Left renal cortex interstitium (tissue), 4 donors: Measurements from ENCODE around the gene PAX3. TPM values are rescaled to one million over a fixed set of nuclear protein-coding genes. Genes with fewer than 3 reads are reported as not detected.
"Not testable (repeated sequence)": the region's sequence is repeated elsewhere in the genome, so short reads cannot be mapped to it uniquely, and the experiment has no call there.

Source experiments
- DNase-seq, 4 donors: peaks; one replicate each; pipeline ENCODE4 v3.0.0-alpha.2; 2013; ENCODE audit warnings: low read depth in 4 of 4, low spot score in 2 of 4, missing footprints in 1 of 4
- polyA plus RNA-seq, 4 donors: library from polyadenylated mRNA; unstranded; fragments of 120-200 nt; gene quantifications; one replicate each; pipeline ENCODE4 v1.2.1, GENCODE V29; 2013; ENCODE audit not compliant: insufficient read length in 4 of 4

Gene PAX3
- polyA plus RNA-seq, 4 donors, result 0.14 to 0.31 TPM; not detected in 2

DNA sequence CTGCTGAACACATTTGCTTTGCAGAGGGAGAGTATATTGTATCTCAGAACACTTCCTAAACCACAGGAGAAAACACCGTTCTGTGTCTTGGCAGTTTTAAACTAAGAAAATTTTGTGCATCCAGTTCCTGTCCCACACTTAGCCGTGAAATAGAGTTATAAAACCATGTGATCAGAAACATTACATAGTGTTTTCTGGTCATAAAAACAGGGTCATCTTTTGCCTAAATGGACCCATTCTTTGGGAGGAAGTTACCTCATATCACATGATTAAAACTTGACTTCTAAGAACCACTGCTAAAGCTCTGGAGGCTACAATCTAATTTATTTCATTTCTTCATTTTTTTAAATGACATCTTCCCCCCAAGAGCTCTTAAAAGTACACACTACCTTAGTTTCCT lies 138.7 kb downstream of the PAX3 start:
- DNase-seq, result no peak

DNA sequence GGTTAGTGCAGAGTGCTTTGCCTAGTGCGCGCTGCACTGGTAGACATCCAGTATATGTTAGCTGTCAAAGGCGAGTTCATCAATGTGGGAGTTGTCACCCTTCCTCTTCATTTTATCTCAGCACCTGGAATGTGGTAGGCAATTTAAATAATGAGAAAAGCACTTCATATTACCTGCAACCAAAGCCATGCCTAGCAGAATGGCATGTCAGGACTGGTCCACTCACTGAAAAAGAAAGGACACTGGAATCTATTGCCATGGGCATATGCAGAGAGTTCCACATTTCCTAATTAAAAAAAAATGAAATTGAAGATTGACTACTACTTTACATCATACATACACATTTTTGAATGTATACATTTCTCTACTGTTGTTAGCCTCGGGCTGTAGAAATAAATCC lies 139.6 kb downstream of the PAX3 start:
- DNase-seq, result no peak

DNA sequence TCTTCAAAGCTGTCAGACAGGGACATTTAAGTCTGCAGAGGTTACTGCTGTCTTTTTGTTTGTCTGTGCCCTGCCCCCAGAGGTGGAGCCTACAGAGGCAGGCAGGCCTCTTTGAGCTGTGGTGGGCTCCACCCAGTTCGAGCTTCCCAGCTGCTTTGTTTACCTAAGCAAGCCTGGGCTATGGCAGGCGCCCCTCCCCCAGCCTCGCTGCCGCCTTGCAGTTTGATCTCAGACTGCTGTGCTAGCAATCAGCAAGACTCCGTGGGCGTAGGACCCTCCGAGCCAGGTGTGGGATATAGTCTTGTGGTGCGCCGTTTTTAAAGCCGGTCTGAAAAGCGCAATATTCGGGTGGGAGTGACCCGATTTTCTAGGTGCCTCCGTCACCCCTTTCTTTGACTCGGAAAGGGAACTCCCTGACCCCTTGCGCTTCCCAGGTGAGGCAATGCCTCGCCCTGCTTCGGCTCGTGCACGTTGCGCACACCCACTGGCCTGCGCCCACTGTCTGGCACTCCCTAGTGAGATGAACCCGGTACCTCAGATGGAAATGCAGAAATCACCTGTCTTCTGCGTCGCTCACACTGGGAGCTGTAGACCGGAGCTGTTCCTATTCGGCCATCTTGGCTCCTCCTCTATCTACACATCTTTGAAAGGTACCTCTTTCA lies 143.7 kb downstream of the PAX3 start:
- not testable (repeated sequence) for DNase-seq

Other genes starting within 250 kb of the PAX3 start
- 10 to 100 TPM; 17.1 to 20.2 (median 17.3) TPM for gene SGPP2, start 125.5 kb upstream of the PAX3 start, polyA plus RNA-seq